K562 (cell line): Measurements from ENCODE around the gene PLCG2.

Experiments
- HDGF ChIP-seq: fragments of 450-650 bp; IDR thresholded peaks from 2 replicates; pipeline ENCODE4 v1.6.1; 2016
- MXI1 ChIP-seq: IDR thresholded peaks from 2 replicates; pipeline ENCODE4 v1.6.1; 2011; ENCODE audit warnings: low read depth, mild to moderate bottlenecking, improper control_type of control experiment, low read length

DNA sequence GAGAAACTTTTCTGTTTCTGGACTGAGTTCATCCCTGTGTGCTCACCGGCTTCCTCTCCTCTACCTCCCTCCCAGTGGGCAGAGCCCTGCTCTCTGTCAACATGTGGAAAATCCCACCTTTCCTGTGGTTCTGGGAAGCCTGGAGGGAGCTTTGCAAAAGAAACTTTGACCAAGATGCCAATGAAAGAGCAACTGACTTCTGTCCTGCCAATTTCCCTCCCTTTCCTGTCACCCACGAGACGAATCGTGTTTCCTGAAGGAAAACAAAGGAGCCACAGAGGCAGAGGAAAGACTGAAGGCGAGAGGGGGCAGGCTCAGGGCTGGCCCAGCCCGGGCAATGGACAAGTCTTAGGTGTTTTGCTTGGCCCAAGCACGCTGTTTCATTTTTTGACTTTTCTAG is 82.8 kb downstream of the PLCG2 start:
- TF ChIP-seq MXI1: no peak
- TF ChIP-seq HDGF: no peak
